Mesendoderm (in vitro differentiated cells): ENCODE data around the gene ARL6IP6.
"Not testable (repeated sequence)": the region's sequence is repeated elsewhere in the genome, so short reads cannot be mapped to it uniquely, and the experiment has no call there.

ENCODE experiments used
- DNase-seq: peaks from one replicate; pipeline ENCODE4 v3.0.0; 2013
- H2AK5ac ChIP-seq: 2 replicates; pipeline ENCODE4 v1.6.1; 2013; ENCODE audit warnings: low read length, inconsistent platforms
- H2BK120ac ChIP-seq: 2 replicates; pipeline ENCODE4 v1.6.1; 2013; ENCODE audit warnings: low read depth, mild to moderate bottlenecking, low read length, moderate library complexity, mixed read lengths
- H2BK15ac ChIP-seq: replicated peaks from 2 replicates; pipeline ENCODE4 v1.6.1; 2013; ENCODE audit warnings: low read depth, mild to moderate bottlenecking, moderate library complexity
- H2BK5ac ChIP-seq: 2 replicates; pipeline ENCODE4 v1.6.1; 2013; ENCODE audit warnings: low read length, inconsistent platforms
- H3K18ac ChIP-seq: 2 replicates; pipeline ENCODE4 v1.6.1; 2013; ENCODE audit warnings: mild to moderate bottlenecking, low read length, mixed read lengths
- H3K23ac ChIP-seq: one replicate; pipeline ENCODE4 v1.6.1; 2013; ENCODE audit warnings: low read length
- H3K27ac ChIP-seq: 2 replicates; pipeline ENCODE4 v1.5.1; 2013; ENCODE audit warnings: low read depth, mild to moderate bottlenecking, inconsistent platforms, low read length, moderate library complexity
- H3K27me3 ChIP-seq: 2 replicates; pipeline ENCODE4 v1.6.1; 2013; ENCODE audit warnings: low read length, control low read depth, mild to moderate bottlenecking, inconsistent platforms; ENCODE audit not compliant: insufficient read depth, poor library complexity
- H3K36me3 ChIP-seq: 2 replicates; pipeline ENCODE4 v1.6.1; 2013; ENCODE audit warnings: low read length, inconsistent platforms; ENCODE audit not compliant: control insufficient read depth, insufficient read depth
- H3K4ac ChIP-seq: one replicate; pipeline ENCODE4 v1.6.1; 2013; ENCODE audit warnings: low read depth, mild to moderate bottlenecking, low read length, moderate library complexity
- H3K4me1 ChIP-seq: 2 replicates; pipeline ENCODE4 v1.6.1; 2013; ENCODE audit warnings: low read depth, low read length, inconsistent platforms; ENCODE audit not compliant: control insufficient read depth
- H3K4me2 ChIP-seq: 2 replicates; pipeline ENCODE4 v1.6.1; 2013; ENCODE audit warnings: low read length
- H3K4me3 ChIP-seq: 2 replicates; pipeline ENCODE4 v1.5.1; 2013; ENCODE audit warnings: mild to moderate bottlenecking, low read length
- H3K56ac ChIP-seq: one replicate; pipeline ENCODE4 v1.6.1; 2013; ENCODE audit warnings: low read length
- H3K79me1 ChIP-seq: 2 replicates; pipeline ENCODE4 v1.6.1; 2013; ENCODE audit warnings: low read length, inconsistent platforms
- H3K79me2 ChIP-seq: 2 replicates; pipeline ENCODE4 v1.6.1; 2013; ENCODE audit warnings: mild to moderate bottlenecking, low read length; ENCODE audit not compliant: control insufficient read depth, insufficient read depth
- H3K9ac ChIP-seq: 2 replicates; pipeline ENCODE4 v1.6.1; 2013; ENCODE audit warnings: low read length, inconsistent platforms
- H4K5ac ChIP-seq: one replicate; pipeline ENCODE4 v1.6.1; 2013; ENCODE audit warnings: low read length
- H4K8ac ChIP-seq: one replicate; pipeline ENCODE4 v1.6.1; 2013; ENCODE audit warnings: low read depth, mild to moderate bottlenecking, control low read depth, low read length, moderate library complexity
- whole genome bisulfite sequencing: extraction: QIAGEN DNeasy Blood & Tissue Kit; methylation state at CpG from one replicate; pipeline ENCODE4 v1.1.7; 2013; ENCODE audit warnings: low lambda C conversion rate, missing lambda C conversion rate; ENCODE audit not compliant: insufficient coverage; ENCODE audit errors: extremely low coverage; 5-methylcytosine and 5-hydroxymethylcytosine counted together

The ARL6IP6 gene

GRCh38 chr2:152717228-152718075, 968 bp upstream of the ARL6IP6 start, which contains the start of gene PRPF40A:
TSS of gene PRPF40A (minus strand) at chr2:152717461. CDS start at chr2:152717439, 22 bp downstream.
- H3K18ac ChIP-seq, result peak within 1 kb of the TSS; percentile 68

GRCh38 chr2:152718909-152719645, 657 bp downstream of the ARL6IP6 start:
- Histone ChIP-seq H2BK120ac (no peak overlapping the region), H3K27ac (peak overlapping the region; percentile 92), H3K4me3 (peak overlapping the region; percentile 96), H2AK5ac (no peak overlapping the region), H3K4me2 (peak overlapping the region; percentile 25), H3K79me2 (peaks cover 50% of the 10 kb centered on the region), H3K18ac (peak overlapping the region; percentile 77), H2BK5ac (peak overlapping the region; percentile 17), H4K5ac (no peak overlapping the region), H2BK15ac (no peak overlapping the region), H4K8ac (no peak overlapping the region), H3K23ac (peak overlapping the region; percentile 56), H3K56ac (peak overlapping the region; percentile 91), H3K36me3 (no peaks in the 10 kb centered on the region), H3K9ac (peak overlapping the region; percentile 96), H3K27me3 (no peaks in the 10 kb centered on the region), H3K4ac (peak overlapping the region; percentile 59), H3K4me1 (no peaks in the 10 kb centered on the region), H3K79me1 (no peaks in the 10 kb centered on the region)
- DNase-seq, result peak; percentile 90
- no CpG with 5 or more reads among the region's 23 CpGs for WGBS

More at GRCh38 chr2:152717228-152718075, 968 bp upstream of the ARL6IP6 start, which contains the start of gene PRPF40A:
- Histone ChIP-seq H4K5ac (peak within 1 kb of the TSS; percentile 68), H3K27ac (peak within 1 kb of the TSS; percentile 92), H3K4ac (peak within 1 kb of the TSS; percentile 89), H4K8ac (no peak within 1 kb of the TSS), H2BK5ac (peak within 1 kb of the TSS; percentile 86), H3K79me1 (no peaks in the 10 kb centered on the region), H3K9ac (peak within 1 kb of the TSS; percentile 96), H2BK120ac (no peak within 1 kb of the TSS), H3K23ac (no peak within 1 kb of the TSS), H3K4me3 (peak within 1 kb of the TSS; percentile 85), H3K4me2 (peak within 1 kb of the TSS; percentile 53), H3K4me1 (no peaks in the 10 kb centered on the region), H3K27me3 (no peaks in the 10 kb centered on the region), H2AK5ac (no peak within 1 kb of the TSS), H3K56ac (peak within 1 kb of the TSS; percentile 96), H3K79me2 (peaks cover 56% of the 10 kb centered on the region), H2BK15ac (no peak within 1 kb of the TSS), H3K36me3 (no peaks in the 10 kb centered on the region)
- DNase-seq, result peak; percentile 99
- no CpG with 5 or more reads among the region's 71 CpGs for WGBS

GRCh38 chr2:152720794-152721193, 2.4 kb downstream of the ARL6IP6 start:
- H2BK5ac ChIP-seq, result no peak overlapping the region
- H3K79me1 ChIP-seq, result peaks cover 2% of the 10 kb centered on the region
- peaks cover 40% of the 10 kb centered on the region for H3K79me2 ChIP-seq
- WGBS, result no CpG with 5 or more reads among the region's 2 CpGs
- H3K23ac ChIP-seq, result no peak overlapping the region
- H3K4me1 ChIP-seq, result no peaks in the 10 kb centered on the region
- H3K18ac ChIP-seq, result no peak overlapping the region
- H3K4ac ChIP-seq, result no peak overlapping the region
- no peak overlapping the region for H3K56ac ChIP-seq
- no peaks in the 10 kb centered on the region for H3K27me3 ChIP-seq
- H4K5ac ChIP-seq, result no peak overlapping the region
- H3K4me2 ChIP-seq, result no peak overlapping the region
- DNase-seq, result no peak
- H3K27ac ChIP-seq, result no peak overlapping the region
- no peak overlapping the region for H2AK5ac ChIP-seq
- no peak overlapping the region for H3K9ac ChIP-seq
- no peak overlapping the region for H2BK120ac ChIP-seq
- no peak overlapping the region for H3K4me3 ChIP-seq
- H4K8ac ChIP-seq, result no peak overlapping the region
- no peak overlapping the region for H2BK15ac ChIP-seq
- no peaks in the 10 kb centered on the region for H3K36me3 ChIP-seq

GRCh38 chr2:152722639-152723038, 4.2 kb downstream of the ARL6IP6 start:
- H3K4me3 ChIP-seq, H2AK5ac ChIP-seq, H4K5ac ChIP-seq, H2BK5ac ChIP-seq, H3K79me1 ChIP-seq, H3K18ac ChIP-seq, H3K23ac ChIP-seq, H3K27ac ChIP-seq, H3K4me1 ChIP-seq, H3K27me3 ChIP-seq, H2BK120ac ChIP-seq, H2BK15ac ChIP-seq, H3K9ac ChIP-seq, H3K4ac ChIP-seq, DNase-seq, H3K4me2 ChIP-seq, H4K8ac ChIP-seq, H3K36me3 ChIP-seq, H3K56ac ChIP-seq: not testable (repeated sequence)
- H3K79me2 ChIP-seq, result peaks cover 34% of the 10 kb centered on the region
- no CpG with 5 or more reads among the region's 8 CpGs for WGBS

GRCh38 chr2:152723918-152724317, 5.5 kb downstream of the ARL6IP6 start:
- H3K27ac ChIP-seq, result no peak overlapping the region
- H3K4me2 ChIP-seq, result no peak overlapping the region
- no peak overlapping the region for H2BK15ac ChIP-seq
- no peak overlapping the region for H3K4me3 ChIP-seq
- peaks cover 34% of the 10 kb centered on the region for H3K79me2 ChIP-seq
- H3K4me1 ChIP-seq, result no peaks in the 10 kb centered on the region
- H3K23ac ChIP-seq, result no peak overlapping the region
- no peak overlapping the region for H3K4ac ChIP-seq
- no peak for DNase-seq
- no peak overlapping the region for H4K8ac ChIP-seq
- H2BK120ac ChIP-seq, result no peak overlapping the region
- peaks cover 2% of the 10 kb centered on the region for H3K79me1 ChIP-seq
- H3K9ac ChIP-seq, result no peak overlapping the region
- H3K56ac ChIP-seq, result no peak overlapping the region
- H2BK5ac ChIP-seq, result no peak overlapping the region
- H3K36me3 ChIP-seq, result no peaks in the 10 kb centered on the region
- no peak overlapping the region for H3K18ac ChIP-seq
- H4K5ac ChIP-seq, result no peak overlapping the region
- 100% methylated on average over 1 of the region's 1 CpG for WGBS
- no peaks in the 10 kb centered on the region for H3K27me3 ChIP-seq
- H2AK5ac ChIP-seq, result no peak overlapping the region
